Measurements from ENCODE around the gene MTAP.

GRCh38 chr9:21764846-21765245, 37.6 kb upstream of the MTAP start:
- no peak for TF ChIP-seq CTCF (conservative IDR thresholded peaks at IDR 0.05)
- no peak for TF ChIP-seq ZFX (IDR thresholded peaks at IDR 0.05)
